AG09319 (cell line): ENCODE measurements around the gene MPDZ.

ENCODE experiments used
- DNase-seq: peaks from one replicate; pipeline ENCODE4 v3.0.0-alpha.2; 2010; ENCODE audit warnings: low read depth; ENCODE audit errors: extremely low read depth
- CTCF ChIP-seq: IDR thresholded peaks from 2 replicates; pipeline ENCODE4 v1.5.1; 2011; ENCODE audit warnings: low read depth, mild to moderate bottlenecking, inconsistent platforms, low read length, moderate library complexity

MPDZ gene

GRCh38 chr9:13210306-13210705 is 69.2 kb downstream of the MPDZ start:
- DNase-seq, result no peak
- no peak for TF ChIP-seq CTCF

- no peak for DNase-seq
- no peak for TF ChIP-seq CTCF
Observed at GRCh38 chr9:13209498-13209897, 70.0 kb downstream of the MPDZ start.

- TF ChIP-seq CTCF, result no peak
Observed at GRCh38 chr9:13205824-13206223, 73.7 kb downstream of the MPDZ start.

GRCh38 chr9:13190040-13190439 is 89.5 kb downstream of the MPDZ start:
- TF ChIP-seq CTCF, result no peak
- DNase-seq, result no peak

More at GRCh38 chr9:13205824-13206223, 73.7 kb downstream of the MPDZ start:
- DNase-seq, result no peak

- TF ChIP-seq CTCF, result no peak
- DNase-seq, result no peak
Observed at GRCh38 chr9:13189362-13189761, 90.1 kb downstream of the MPDZ start.

GRCh38 chr9:13186774-13187173 is 92.7 kb downstream of the MPDZ start:
- no peak for TF ChIP-seq CTCF
- DNase-seq, result no peak

GRCh38 chr9:13186091-13186490 is 93.4 kb downstream of the MPDZ start:
- TF ChIP-seq CTCF, result no peak
- DNase-seq, result no peak

- no peak for TF ChIP-seq CTCF
Observed at GRCh38 chr9:13181652-13182051, 97.8 kb downstream of the MPDZ start.

More at GRCh38 chr9:13181652-13182051, 97.8 kb downstream of the MPDZ start:
- DNase-seq, result no peak
